ENCODE results near the gene F10.

DNA sequence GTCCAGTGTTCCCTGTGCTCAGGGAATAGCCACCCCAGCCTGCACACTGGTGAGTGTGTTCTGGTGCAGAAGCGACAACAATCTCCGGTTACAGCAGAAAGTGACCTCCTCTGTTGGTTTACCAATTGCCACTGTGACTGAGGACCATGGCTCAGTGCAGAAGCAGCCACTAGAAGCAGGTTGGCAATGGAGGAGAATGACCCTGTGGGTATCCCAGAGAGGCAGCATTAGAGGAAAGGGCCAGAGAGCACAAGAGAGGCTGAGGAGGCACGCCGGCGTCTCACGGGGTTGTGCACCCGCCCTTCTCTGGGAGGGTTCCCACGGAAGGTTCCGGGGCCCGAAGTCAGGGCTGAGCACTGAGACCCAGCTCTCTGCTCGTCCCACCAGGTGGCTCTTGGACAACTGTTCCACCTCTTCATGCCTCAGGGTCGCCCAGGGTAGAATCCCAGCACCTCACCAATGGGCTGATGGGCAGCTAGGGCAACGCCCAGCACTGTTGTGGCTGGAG lies 49.9 kb downstream of the F10 start:
- TF ChIP-seq, protein P1, sequence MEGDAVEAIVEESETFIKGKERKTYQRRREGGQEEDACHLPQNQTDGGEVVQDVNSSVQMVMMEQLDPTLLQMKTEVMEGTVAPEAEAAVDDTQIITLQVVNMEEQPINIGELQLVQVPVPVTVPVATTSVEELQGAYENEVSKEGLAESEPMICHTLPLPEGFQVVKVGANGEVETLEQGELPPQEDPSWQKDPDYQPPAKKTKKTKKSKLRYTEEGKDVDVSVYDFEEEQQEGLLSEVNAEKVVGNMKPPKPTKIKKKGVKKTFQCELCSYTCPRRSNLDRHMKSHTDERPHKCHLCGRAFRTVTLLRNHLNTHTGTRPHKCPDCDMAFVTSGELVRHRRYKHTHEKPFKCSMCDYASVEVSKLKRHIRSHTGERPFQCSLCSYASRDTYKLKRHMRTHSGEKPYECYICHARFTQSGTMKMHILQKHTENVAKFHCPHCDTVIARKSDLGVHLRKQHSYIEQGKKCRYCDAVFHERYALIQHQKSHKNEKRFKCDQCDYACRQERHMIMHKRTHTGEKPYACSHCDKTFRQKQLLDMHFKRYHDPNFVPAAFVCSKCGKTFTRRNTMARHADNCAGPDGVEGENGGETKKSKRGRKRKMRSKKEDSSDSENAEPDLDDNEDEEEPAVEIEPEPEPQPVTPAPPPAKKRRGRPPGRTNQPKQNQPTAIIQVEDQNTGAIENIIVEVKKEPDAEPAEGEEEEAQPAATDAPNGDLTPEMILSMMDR (IDR thresholded peaks at IDR 0.05), result no peak
- no peak for TF ChIP-seq EZH2 (IDR thresholded peaks at IDR 0.05; ENCODE audit: borderline replicate concordance, insufficient read depth, low read depth, low read length, poor library complexity, severe bottlenecking)
